IPS-18c (cell line): ENCODE data around the gene TRIM52.

Source experiments
- H3K4me3 ChIP-seq: 2 replicates; pipeline ENCODE4 v1.7.0; 2013; ENCODE audit warnings: low read depth, mild to moderate bottlenecking, low read length, moderate library complexity; ENCODE audit not compliant: insufficient read depth
- H3K9me3 ChIP-seq: one replicate; pipeline ENCODE4 v1.6.1; 2013; ENCODE audit warnings: mild to moderate bottlenecking, low read length, moderate library complexity; ENCODE audit not compliant: control insufficient read depth, insufficient read depth

Gene TRIM52

GRCh38 chr5:181237729-181238385 lies 23.1 kb downstream of the TRIM52 start:
- Histone ChIP-seq H3K9me3 (no peaks in the 10 kb centered on the region), H3K4me3 (no peak overlapping the region)

- Histone ChIP-seq H3K9me3 (no peaks in the 10 kb centered on the region), H3K4me3 (no peak overlapping the region)
Measured at GRCh38 chr5:181236954-181237641, 23.8 kb downstream of the TRIM52 start.

GRCh38 chr5:181236471-181236870 lies 24.5 kb downstream of the TRIM52 start:
- no peaks in the 10 kb centered on the region for H3K9me3 ChIP-seq
- H3K4me3 ChIP-seq: no peak overlapping the region

- Histone ChIP-seq H3K4me3 (no peak overlapping the region), H3K9me3 (no peaks in the 10 kb centered on the region)
Measured at GRCh38 chr5:181235689-181236366, 25.1 kb downstream of the TRIM52 start.

GRCh38 chr5:181235323-181235688 lies 25.6 kb downstream of the TRIM52 start:
- Histone ChIP-seq H3K4me3 (no peak overlapping the region), H3K9me3 (no peaks in the 10 kb centered on the region)

- no peak overlapping the region for H3K4me3 ChIP-seq
- no peaks in the 10 kb centered on the region for H3K9me3 ChIP-seq
Measured at GRCh38 chr5:181234455-181235306, 26.3 kb downstream of the TRIM52 start.

- H3K4me3 ChIP-seq: no peak overlapping the region
- no peaks in the 10 kb centered on the region for H3K9me3 ChIP-seq
Measured at GRCh38 chr5:181233801-181234454, 27.0 kb downstream of the TRIM52 start.

GRCh38 chr5:181233088-181233800 lies 27.7 kb downstream of the TRIM52 start:
- no peaks in the 10 kb centered on the region for H3K9me3 ChIP-seq
- H3K4me3 ChIP-seq: no peak overlapping the region

GRCh38 chr5:181232593-181232992 lies 28.4 kb downstream of the TRIM52 start:
- Histone ChIP-seq H3K4me3 (no peak overlapping the region), H3K9me3 (no peaks in the 10 kb centered on the region)

GRCh38 chr5:181231432-181231831 lies 29.5 kb downstream of the TRIM52 start:
- no peaks in the 10 kb centered on the region for H3K9me3 ChIP-seq
- no peak overlapping the region for H3K4me3 ChIP-seq

GRCh38 chr5:181230551-181230950 lies 30.4 kb downstream of the TRIM52 start:
- no peak overlapping the region for H3K4me3 ChIP-seq
- no peaks in the 10 kb centered on the region for H3K9me3 ChIP-seq

- H3K4me3 ChIP-seq: no peak overlapping the region
Measured at GRCh38 chr5:181229996-181230395, 30.9 kb downstream of the TRIM52 start.

GRCh38 chr5:181224390-181225229 lies 36.3 kb downstream of the TRIM52 start:
- H3K4me3 ChIP-seq: peak overlapping the region; percentile 96
- no peaks in the 10 kb centered on the region for H3K9me3 ChIP-seq

More at GRCh38 chr5:181229996-181230395, 30.9 kb downstream of the TRIM52 start:
- H3K9me3 ChIP-seq: no peaks in the 10 kb centered on the region

GRCh38 chr5:181223729-181224389 lies 37.1 kb downstream of the TRIM52 start:
- peak overlapping the region; percentile 96 for H3K4me3 ChIP-seq
- H3K9me3 ChIP-seq: no peaks in the 10 kb centered on the region

- Histone ChIP-seq H3K9me3 (no peaks in the 10 kb centered on the region), H3K4me3 (peak within 1 kb of the TSS; percentile 96)
Measured at GRCh38 chr5:181223058-181223728, 37.8 kb downstream of the TRIM52 start, which contains the start of gene TRIM41. TRIM41 (plus strand) TSS chr5:181223281; CDS start chr5:181224000, 719 bp downstream.
